Measurements from ENCODE around the gene BCL11B. TPM values are rescaled to one million over a fixed set of nuclear protein-coding genes. Genes with fewer than 3 reads are reported as not detected.

BCL11B gene
- total RNA-seq, 1 experiment from 2014 or later: 6.1 TPM

- no peak overlapping the region for H3K4me3 ChIP-seq (ENCODE audit: insufficient read depth, low read depth, low read length)
- no peaks in the 10 kb centered on the region for H3K36me3 ChIP-seq (replicated peaks; ENCODE audit: control insufficient read depth, insufficient read depth, low read length)
- H3K27me3 ChIP-seq (ENCODE audit: control insufficient read depth, insufficient read depth, low read length): peaks cover 18% of the 10 kb centered on the region; the same call in 1 of the 2 replicates
- peak; percentile 81 for DNase-seq
Measured at GRCh38 chr14:99266181-99267178, 5.5 kb downstream of the BCL11B start.

- H3K4me3 ChIP-seq (ENCODE audit: insufficient read depth, low read depth, low read length): no peak overlapping the region
- H3K36me3 ChIP-seq (replicated peaks; ENCODE audit: control insufficient read depth, insufficient read depth, low read length): no peaks in the 10 kb centered on the region
- H3K27me3 ChIP-seq (ENCODE audit: control insufficient read depth, insufficient read depth, low read length): peaks cover 18% of the 10 kb centered on the region; the same call in 1 of the 2 replicates
- DNase-seq: no peak
Measured at GRCh38 chr14:99265571-99265970, 6.4 kb downstream of the BCL11B start.

GRCh38 chr14:99264691-99265450 is 7.1 kb downstream of the BCL11B start:
- H3K4me3 ChIP-seq (ENCODE audit: insufficient read depth, low read depth, low read length): no peak overlapping the region
- H3K36me3 ChIP-seq (replicated peaks; ENCODE audit: control insufficient read depth, insufficient read depth, low read length): no peaks in the 10 kb centered on the region
- no peak for DNase-seq
- H3K27me3 ChIP-seq (ENCODE audit: control insufficient read depth, insufficient read depth, low read length): peaks cover 17% of the 10 kb centered on the region; the same call in 1 of the 2 replicates

GRCh38 chr14:99263564-99264330 is 8.2 kb downstream of the BCL11B start:
- H3K27me3 ChIP-seq (ENCODE audit: control insufficient read depth, insufficient read depth, low read length): peaks cover 11% of the 10 kb centered on the region; the same call in 1 of the 2 replicates

GRCh38 chr14:99262977-99263448 is 9.0 kb downstream of the BCL11B start:
- H3K27me3 ChIP-seq (ENCODE audit: control insufficient read depth, insufficient read depth, low read length): peaks cover 7% of the 10 kb centered on the region; the same call in 1 of the 2 replicates
- no peak for DNase-seq
- no peaks in the 10 kb centered on the region for H3K36me3 ChIP-seq (replicated peaks; ENCODE audit: control insufficient read depth, insufficient read depth, low read length)
- peak overlapping the region; percentile 20 for H3K4me3 ChIP-seq (ENCODE audit: insufficient read depth, low read depth, low read length)

More at GRCh38 chr14:99263564-99264330, 8.2 kb downstream of the BCL11B start:
- H3K36me3 ChIP-seq (replicated peaks; ENCODE audit: control insufficient read depth, insufficient read depth, low read length): no peaks in the 10 kb centered on the region
- no peak overlapping the region for H3K4me3 ChIP-seq (ENCODE audit: insufficient read depth, low read depth, low read length)
- no peak for DNase-seq

GRCh38 chr14:99261912-99262787 is 9.8 kb downstream of the BCL11B start:
- H3K4me3 ChIP-seq (ENCODE audit: insufficient read depth, low read depth, low read length): no peak overlapping the region; the same call in 1 of the 2 replicates
- peaks cover 7% of the 10 kb centered on the region; the same call in 1 of the 2 replicates for H3K27me3 ChIP-seq (ENCODE audit: control insufficient read depth, insufficient read depth, low read length)
- H3K36me3 ChIP-seq (replicated peaks; ENCODE audit: control insufficient read depth, insufficient read depth, low read length): no peaks in the 10 kb centered on the region
- DNase-seq: no peak

GRCh38 chr14:99260587-99261551 is 11.1 kb downstream of the BCL11B start:
- DNase-seq: no peak
- no peaks in the 10 kb centered on the region; the same call in 1 of the 2 replicates for H3K36me3 ChIP-seq (replicated peaks; ENCODE audit: control insufficient read depth, insufficient read depth, low read length)
- H3K27me3 ChIP-seq (ENCODE audit: control insufficient read depth, insufficient read depth, low read length): peaks cover 7% of the 10 kb centered on the region; the same call in 1 of the 2 replicates
- no peak overlapping the region for H3K4me3 ChIP-seq (ENCODE audit: insufficient read depth, low read depth, low read length)

GRCh38 chr14:99260116-99260515 is 11.9 kb downstream of the BCL11B start:
- H3K4me3 ChIP-seq (ENCODE audit: insufficient read depth, low read depth, low read length): no peak overlapping the region
- H3K36me3 ChIP-seq (replicated peaks; ENCODE audit: control insufficient read depth, insufficient read depth, low read length): no peaks in the 10 kb centered on the region; the same call in 1 of the 2 replicates
- H3K27me3 ChIP-seq (ENCODE audit: control insufficient read depth, insufficient read depth, low read length): peaks cover 5% of the 10 kb centered on the region; the same call in 1 of the 2 replicates
- no peak for DNase-seq

GRCh38 chr14:99258876-99259726 is 12.9 kb downstream of the BCL11B start:
- Histone ChIP-seq H3K4me3 (ENCODE audit: insufficient read depth, low read depth, low read length) (no peak overlapping the region), H3K27me3 (ENCODE audit: control insufficient read depth, insufficient read depth, low read length) (peaks cover 4% of the 10 kb centered on the region; the same call in 1 of the 2 replicates), H3K36me3 (replicated peaks; ENCODE audit: control insufficient read depth, insufficient read depth, low read length) (no peaks in the 10 kb centered on the region; the same call in 1 of the 2 replicates)
- DNase-seq: no peak

GRCh38 chr14:99258341-99258861 is 13.6 kb downstream of the BCL11B start:
- DNase-seq: peak; percentile 86
- no peak overlapping the region for H3K4me3 ChIP-seq (ENCODE audit: insufficient read depth, low read depth, low read length)
- peaks cover 2% of the 10 kb centered on the region; the same call in 1 of the 2 replicates for H3K27me3 ChIP-seq (ENCODE audit: control insufficient read depth, insufficient read depth, low read length)
- no peaks in the 10 kb centered on the region; the same call in 1 of the 2 replicates for H3K36me3 ChIP-seq (replicated peaks; ENCODE audit: control insufficient read depth, insufficient read depth, low read length)

- DNase-seq: no peak
- H3K36me3 ChIP-seq (replicated peaks; ENCODE audit: control insufficient read depth, insufficient read depth, low read length): no peaks in the 10 kb centered on the region; the same call in 1 of the 2 replicates
Measured at GRCh38 chr14:99257673-99258221, 14.2 kb downstream of the BCL11B start.

More at GRCh38 chr14:99257673-99258221, 14.2 kb downstream of the BCL11B start:
- Histone ChIP-seq H3K27me3 (ENCODE audit: control insufficient read depth, insufficient read depth, low read length) (no peaks in the 10 kb centered on the region; the same call in 1 of the 2 replicates), H3K4me3 (ENCODE audit: insufficient read depth, low read depth, low read length) (no peak overlapping the region)

Data from H7 (cell line).